ENCODE measurements around the gene DHDH. TPM values are rescaled to one million over a fixed set of nuclear protein-coding genes. Genes with fewer than 3 reads are reported as not detected.

The DHDH gene
- total RNA-seq, 1 donor from 2014 or later, result 1.2 TPM

- no peak for ATAC-seq
These were observed 34.1 kb downstream of the DHDH start for GRCh38 chr19:48967346-48968178.

GRCh38 chr19:48968179-48968661 is 34.7 kb downstream of the DHDH start:
- no peak for ATAC-seq

- ATAC-seq, result no peak
These were observed 35.3 kb downstream of the DHDH start for GRCh38 chr19:48968813-48969218.

GRCh38 chr19:48969276-48970138 is 36.0 kb downstream of the DHDH start:
- ATAC-seq, result no peak

GRCh38 chr19:48970139-48970766 is 36.8 kb downstream of the DHDH start:
- no peak for ATAC-seq

GRCh38 chr19:48970923-48971395 is 37.5 kb downstream of the DHDH start:
- ATAC-seq, result peak; percentile 51

- ATAC-seq, result no peak
These were observed 42.7 kb downstream of the DHDH start for GRCh38 chr19:48975947-48976847.

GRCh38 chr19:48977061-48977460 is 43.6 kb downstream of the DHDH start:
- ATAC-seq, result no peak

- ATAC-seq, result no peak
These were observed 48.8 kb downstream of the DHDH start for GRCh38 chr19:48982280-48982679.

GRCh38 chr19:48985711-48986110 is 52.2 kb downstream of the DHDH start:
- ATAC-seq, result no peak

- ATAC-seq, result no peak
These were observed 52.7 kb downstream of the DHDH start for GRCh38 chr19:48986211-48986610.

GRCh38 chr19:48987323-48987722 is 53.8 kb downstream of the DHDH start:
- ATAC-seq, result no peak

GRCh38 chr19:48988286-48988685 is 54.8 kb downstream of the DHDH start:
- no peak for ATAC-seq

- ATAC-seq, result no peak
These were observed 55.4 kb downstream of the DHDH start for GRCh38 chr19:48988860-48989259.

GRCh38 chr19:48989701-48990291 is 56.3 kb downstream of the DHDH start:
- no peak for ATAC-seq

GRCh38 chr19:48990400-48990799 is 56.9 kb downstream of the DHDH start:
- ATAC-seq, result no peak

- no peak for ATAC-seq
These were observed 57.6 kb downstream of the DHDH start for GRCh38 chr19:48991011-48991609.

- ATAC-seq, result peak; percentile 45
These were observed 58.5 kb downstream of the DHDH start for GRCh38 chr19:48991873-48992580.

- peak; percentile 1 for ATAC-seq
These were observed 59.2 kb downstream of the DHDH start for GRCh38 chr19:48992581-48993174.
